Activated CD4-positive, alpha-beta T cell treated with anti-CD3 and anti-CD28 coated beads for 36 hours (primary cell): Measurements from ENCODE around the gene HDX. TPM values are rescaled to one million over a fixed set of nuclear protein-coding genes. Genes with fewer than 3 reads are reported as not detected.
"Not testable (repeated sequence)": the region's sequence is repeated elsewhere in the genome, so short reads cannot be mapped to it uniquely, and the experiment has no call there.

Experiments used
- ATAC-seq: fragments of 200-7000 bp; cut with Tn5 transposase; one replicate; pipeline ENCODE4 v1.10.0; 2021; ENCODE audit warnings: mild to moderate bottlenecking, moderate library complexity
- CTCF ChIA-PET: fragments of 350-600 bp; sonication (Branson Sonifier 250); formaldehyde crosslinking; loops from one replicate; lab custom pipeline; 2021; ENCODE audit warnings: antibody characterized with exemption; lab: Charles Lee
- POLR2A ChIA-PET: fragments of 350-600 bp; sonication (Branson Sonifier 250); formaldehyde crosslinking; loops from one replicate; lab custom pipeline; 2021; ENCODE audit warnings: antibody characterized with exemption, inconsistent platforms; lab: Charles Lee
- DNase-seq: peaks from one replicate; pipeline ENCODE4 v3.0.0-alpha.2; 2020
- H3K27ac Mint-ChIP-seq: one replicate; pipeline ENCODE4 v1.8.0; 2021; ENCODE audit warnings: mixed read lengths
- H3K27me3 Mint-ChIP-seq: one replicate; pipeline ENCODE4 v1.8.0; 2021; ENCODE audit warnings: mixed read lengths
- H3K36me3 Mint-ChIP-seq: one replicate; pipeline ENCODE4 v1.8.0; 2021; ENCODE audit warnings: low read depth, mixed read lengths
- H3K4me1 Mint-ChIP-seq: one replicate; pipeline ENCODE4 v1.8.0; 2021; ENCODE audit warnings: mixed read lengths
- H3K4me3 Mint-ChIP-seq: one replicate; pipeline ENCODE4 v1.8.0; 2021; ENCODE audit warnings: mild to moderate bottlenecking, moderate library complexity, mixed read lengths
- H3K9me3 Mint-ChIP-seq: one replicate; pipeline ENCODE4 v1.8.0; 2021; ENCODE audit warnings: low read depth, mixed read lengths
- intact Hi-C, 2 experiments: fragments of 100-400 bp; cut with DNase I in 1 of 2; cut with micrococcal nuclease in 1 of 2; formaldehyde crosslinking; loops; one replicate each; pipeline versions ENCODE4 v1.14.2 to v1.15.1; 2022 to 2024; cut with DNase I, micrococcal nuclease
- total RNA-seq, 2 experiments: library from RNA; stranded (reverse); gene quantifications; one replicate each; pipeline ENCODE4 v1.2.3, GENCODE V29; 2021

The HDX gene
- total RNA-seq, 2 experiments from 2014 or later = 1.5 to 2.6 TPM

DNA sequence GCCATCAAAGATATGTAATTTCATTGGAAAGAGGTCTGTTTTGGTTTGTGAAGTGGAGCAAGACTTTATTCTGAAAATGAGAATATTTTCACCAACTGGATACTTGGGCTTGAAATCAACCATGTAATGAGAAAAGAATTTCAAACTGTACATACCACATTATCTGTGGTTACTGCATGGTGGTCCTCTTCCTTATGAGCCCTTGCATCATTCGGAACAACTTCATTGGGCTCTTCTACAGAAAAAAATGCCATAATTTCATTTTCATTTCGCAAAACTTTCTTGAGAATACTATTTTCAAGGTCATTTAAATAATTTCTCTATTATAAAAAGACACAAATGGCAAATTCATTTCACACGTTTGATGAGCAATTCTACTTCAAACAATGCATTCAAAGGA, 165.6 kb downstream of the HDX start:
- POLR2A ChIA-PET = no interaction called here

GRCh38 chrX:84335121-84335520, 167.1 kb downstream of the HDX start:
- H3K9me3 Mint-ChIP-seq = no peaks in the 10 kb centered on the region

More for the DNA sequence above, 165.6 kb downstream of the HDX start:
- Mint-ChIP-seq H3K4me1 (no peaks in the 10 kb centered on the region), H3K27ac (no peak overlapping the region), H3K27me3 (no peaks in the 10 kb centered on the region), H3K9me3 (no peaks in the 10 kb centered on the region), H3K4me3 (no peak overlapping the region), H3K36me3 (no peaks in the 10 kb centered on the region)
- DNase-seq = no peak
- no peak for ATAC-seq
- intact Hi-C loops = no loop called here
- CTCF ChIA-PET = no interaction called here

GRCh38 chrX:84322083-84322827, 180.0 kb downstream of the HDX start:
- H3K27ac Mint-ChIP-seq = no peak overlapping the region
- CTCF ChIA-PET = no interaction called here
- DNase-seq (no peak), ATAC-seq (no peak)
- no peaks in the 10 kb centered on the region for H3K27me3 Mint-ChIP-seq
- no peak overlapping the region for H3K4me3 Mint-ChIP-seq
- H3K36me3 Mint-ChIP-seq = no peaks in the 10 kb centered on the region
- no peaks in the 10 kb centered on the region for H3K9me3 Mint-ChIP-seq
- POLR2A ChIA-PET = no interaction called here
- intact Hi-C loops = no loop called here
- no peaks in the 10 kb centered on the region for H3K4me1 Mint-ChIP-seq

More at GRCh38 chrX:84335121-84335520, 167.1 kb downstream of the HDX start:
- POLR2A ChIA-PET = no interaction called here
- H3K36me3 Mint-ChIP-seq = no peaks in the 10 kb centered on the region
- H3K27ac Mint-ChIP-seq = no peak overlapping the region
- CTCF ChIA-PET = no interaction called here
- no peak overlapping the region for H3K4me3 Mint-ChIP-seq
- no peaks in the 10 kb centered on the region for H3K27me3 Mint-ChIP-seq
- no peak for ATAC-seq
- DNase-seq = no peak
- no peaks in the 10 kb centered on the region for H3K4me1 Mint-ChIP-seq
- intact Hi-C loops = no loop called here

DNA sequence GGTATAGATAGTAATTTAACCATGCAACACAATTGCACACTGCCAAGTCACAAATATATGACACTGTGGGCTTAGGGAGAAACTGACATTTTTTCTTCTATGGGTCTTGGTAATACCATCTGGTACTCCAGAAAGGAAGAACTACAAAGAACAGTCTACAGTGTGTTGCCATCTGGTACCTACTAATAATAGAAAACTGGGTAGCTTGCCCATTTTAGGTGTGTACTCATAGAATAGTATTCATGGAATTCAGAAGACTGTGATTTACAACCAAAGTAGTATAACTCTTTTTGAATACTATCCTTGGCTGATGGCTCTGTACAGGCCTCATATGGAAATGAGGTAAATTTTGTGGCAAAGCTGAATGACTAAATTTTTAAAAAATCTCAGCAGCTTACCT, 181.6 kb downstream of the HDX start:
- intact Hi-C loops = no loop called here
- Mint-ChIP-seq H3K4me3 (no peak overlapping the region), H3K27ac (no peak overlapping the region), H3K36me3 (no peaks in the 10 kb centered on the region), H3K27me3 (no peaks in the 10 kb centered on the region), H3K9me3 (peaks cover 4% of the 10 kb centered on the region), H3K4me1 (no peaks in the 10 kb centered on the region)
- ChIA-PET CTCF (no interaction called here), POLR2A (no interaction called here)
- ATAC-seq (no peak), DNase-seq (no peak)

DNA sequence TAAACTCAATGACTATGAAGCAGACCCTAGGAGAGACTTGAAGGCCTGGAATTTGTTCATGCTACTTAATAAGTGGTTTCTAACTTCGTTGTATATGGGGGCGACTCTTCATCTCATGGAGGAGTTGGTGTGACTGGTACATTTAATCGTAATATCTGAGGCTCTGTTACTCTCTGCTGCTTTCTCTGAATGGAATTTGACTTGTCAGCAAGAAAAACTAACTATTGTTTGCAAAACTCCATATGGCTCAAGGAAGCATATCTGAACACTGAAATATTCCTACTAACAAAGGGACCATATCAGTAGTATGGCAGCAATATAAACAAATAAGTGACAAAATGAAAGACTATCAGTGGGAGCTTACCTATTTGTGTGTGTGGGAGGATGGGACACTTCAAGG, 182.2 kb downstream of the HDX start:
- H3K36me3 Mint-ChIP-seq = no peaks in the 10 kb centered on the region
- CTCF ChIA-PET = no interaction called here
- H3K27me3 Mint-ChIP-seq = no peaks in the 10 kb centered on the region
- H3K4me3 Mint-ChIP-seq = no peak overlapping the region
- intact Hi-C loops = no loop called here
- no peak for DNase-seq
- peaks cover 4% of the 10 kb centered on the region for H3K9me3 Mint-ChIP-seq
- ATAC-seq = no peak
- POLR2A ChIA-PET = no interaction called here
- H3K4me1 Mint-ChIP-seq = no peaks in the 10 kb centered on the region
- no peak overlapping the region for H3K27ac Mint-ChIP-seq

- H3K27ac Mint-ChIP-seq = no peak overlapping the region
- H3K4me3 Mint-ChIP-seq = no peak overlapping the region
- intact Hi-C loops = no loop called here
- DNase-seq (no peak), ATAC-seq (no peak)
- ChIA-PET CTCF (no interaction called here), POLR2A (no interaction called here)
- no peaks in the 10 kb centered on the region for H3K4me1 Mint-ChIP-seq
- H3K27me3 Mint-ChIP-seq = no peaks in the 10 kb centered on the region
- H3K9me3 Mint-ChIP-seq = peaks cover 4% of the 10 kb centered on the region
- H3K36me3 Mint-ChIP-seq = no peaks in the 10 kb centered on the region
Measured at GRCh38 chrX:84318661-84319060, 183.6 kb downstream of the HDX start.

DNA sequence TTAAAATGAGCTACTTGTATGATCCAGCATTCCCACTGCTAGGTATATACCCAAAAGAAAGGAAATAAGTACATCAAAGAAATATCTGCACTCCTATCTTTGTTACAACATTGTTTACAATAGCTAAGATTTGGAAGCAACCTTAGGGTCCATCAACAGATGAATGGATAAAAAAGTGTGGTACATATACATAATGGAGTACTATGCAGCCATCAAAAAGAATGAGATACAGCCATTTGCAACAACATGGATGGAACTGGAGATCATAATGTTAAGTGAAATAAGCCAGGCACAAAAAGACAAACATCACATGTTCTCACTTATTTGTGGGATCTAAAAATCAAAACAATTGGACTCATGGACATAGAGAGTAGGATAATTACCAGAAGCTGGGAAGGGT, 186.3 kb downstream of the HDX start:
- H3K36me3 Mint-ChIP-seq, H3K27ac Mint-ChIP-seq, H3K9me3 Mint-ChIP-seq, H3K4me3 Mint-ChIP-seq, H3K27me3 Mint-ChIP-seq, H3K4me1 Mint-ChIP-seq, intact Hi-C loops, DNase-seq, CTCF ChIA-PET, ATAC-seq, POLR2A ChIA-PET: not testable (repeated sequence)
